Astrocyte (in vitro differentiated cells and primary cell): ENCODE measurements around the gene CCDC61.

ENCODE experiments used
- EZH2 ChIP-seq: IDR thresholded peaks from 2 replicates; pipeline ENCODE4 v1.6.1; 2012; ENCODE audit warnings: mild to moderate bottlenecking, low read length, inconsistent platforms; ENCODE audit not compliant: insufficient read depth
- TF ChIP-seq, protein P1 (sequence below): IDR thresholded peaks from 2 replicates; pipeline ENCODE4 v1.5.1; 2011; ENCODE audit warnings: low read depth, mild to moderate bottlenecking, inconsistent platforms, low read length, moderate library complexity; ENCODE audit not compliant: insufficient read depth

DNA sequence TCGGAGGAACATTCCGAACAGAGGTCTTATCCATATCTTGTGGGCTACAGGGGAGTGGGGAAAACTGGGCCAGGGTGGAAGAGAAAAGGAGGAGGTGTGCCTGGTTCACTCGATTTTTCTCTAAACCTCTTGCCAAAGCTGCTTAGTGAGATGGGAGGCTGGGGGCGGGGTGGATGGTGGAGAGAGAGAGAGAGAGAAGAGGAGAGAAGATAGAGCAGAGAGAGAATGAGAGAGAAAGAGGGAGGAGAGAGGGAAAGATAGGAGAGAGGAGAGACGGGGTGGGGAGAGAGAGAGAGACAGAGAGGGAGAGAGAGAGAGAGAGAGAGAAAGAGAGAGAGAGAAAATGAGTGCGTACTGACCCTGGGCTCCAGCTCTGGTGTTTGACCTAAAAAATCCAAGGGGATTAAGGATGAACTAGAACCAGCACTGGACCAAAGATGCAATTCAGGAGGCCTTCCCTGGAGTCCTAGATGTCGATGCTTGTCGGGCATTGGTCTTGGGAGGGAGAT, 35.7 kb upstream of the CCDC61 start:
- TF ChIP-seq, protein P1, sequence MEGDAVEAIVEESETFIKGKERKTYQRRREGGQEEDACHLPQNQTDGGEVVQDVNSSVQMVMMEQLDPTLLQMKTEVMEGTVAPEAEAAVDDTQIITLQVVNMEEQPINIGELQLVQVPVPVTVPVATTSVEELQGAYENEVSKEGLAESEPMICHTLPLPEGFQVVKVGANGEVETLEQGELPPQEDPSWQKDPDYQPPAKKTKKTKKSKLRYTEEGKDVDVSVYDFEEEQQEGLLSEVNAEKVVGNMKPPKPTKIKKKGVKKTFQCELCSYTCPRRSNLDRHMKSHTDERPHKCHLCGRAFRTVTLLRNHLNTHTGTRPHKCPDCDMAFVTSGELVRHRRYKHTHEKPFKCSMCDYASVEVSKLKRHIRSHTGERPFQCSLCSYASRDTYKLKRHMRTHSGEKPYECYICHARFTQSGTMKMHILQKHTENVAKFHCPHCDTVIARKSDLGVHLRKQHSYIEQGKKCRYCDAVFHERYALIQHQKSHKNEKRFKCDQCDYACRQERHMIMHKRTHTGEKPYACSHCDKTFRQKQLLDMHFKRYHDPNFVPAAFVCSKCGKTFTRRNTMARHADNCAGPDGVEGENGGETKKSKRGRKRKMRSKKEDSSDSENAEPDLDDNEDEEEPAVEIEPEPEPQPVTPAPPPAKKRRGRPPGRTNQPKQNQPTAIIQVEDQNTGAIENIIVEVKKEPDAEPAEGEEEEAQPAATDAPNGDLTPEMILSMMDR, result no peak
- TF ChIP-seq EZH2, result no peak
